Measurements from ENCODE around the gene GKN2.
"Not testable (repeated sequence)": the region's sequence is repeated elsewhere in the genome, so short reads cannot be mapped to it uniquely, and the experiment has no call there.

Gene GKN2

DNA sequence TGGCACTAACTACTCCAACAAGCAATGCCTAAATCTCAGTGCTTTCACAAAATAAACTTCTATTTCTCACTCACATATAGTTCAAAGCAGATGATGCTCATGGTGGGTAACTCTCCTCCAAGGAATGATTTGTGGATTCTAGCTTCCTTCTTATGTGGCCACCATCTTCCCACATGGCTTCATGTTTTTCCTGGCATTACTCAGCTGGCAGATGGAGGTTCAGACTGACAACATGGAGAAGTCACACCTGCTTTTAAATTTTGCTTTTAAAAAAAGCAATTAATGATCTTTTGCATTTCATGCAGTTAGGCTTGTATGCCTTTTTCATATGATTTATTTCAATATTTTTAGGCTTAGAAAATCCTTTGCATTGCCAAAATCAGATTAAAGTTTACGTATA, 6.3 kb upstream of the GKN2 start:
- no peak for DNase-seq

DNA sequence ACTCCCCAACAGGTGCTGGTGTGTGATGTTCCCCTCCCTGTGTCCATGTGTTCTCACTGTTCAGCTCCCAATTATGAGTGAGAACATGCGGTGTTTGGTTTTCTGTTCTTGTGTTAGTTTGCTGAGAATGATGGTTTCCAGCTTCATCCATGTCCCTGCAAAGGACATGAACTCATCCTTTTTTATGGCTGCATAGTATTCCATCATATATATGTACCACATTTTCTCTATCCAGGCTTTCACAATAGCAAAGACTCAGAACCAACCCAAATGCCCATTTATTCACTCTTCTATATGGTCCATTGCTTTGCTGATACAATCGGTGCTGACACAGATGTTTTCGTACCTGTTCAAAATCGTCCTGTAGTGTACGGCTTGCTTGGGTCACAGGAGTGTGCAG, 2.7 kb upstream of the GKN2 start:
- DNase-seq = not testable (repeated sequence)

DNA sequence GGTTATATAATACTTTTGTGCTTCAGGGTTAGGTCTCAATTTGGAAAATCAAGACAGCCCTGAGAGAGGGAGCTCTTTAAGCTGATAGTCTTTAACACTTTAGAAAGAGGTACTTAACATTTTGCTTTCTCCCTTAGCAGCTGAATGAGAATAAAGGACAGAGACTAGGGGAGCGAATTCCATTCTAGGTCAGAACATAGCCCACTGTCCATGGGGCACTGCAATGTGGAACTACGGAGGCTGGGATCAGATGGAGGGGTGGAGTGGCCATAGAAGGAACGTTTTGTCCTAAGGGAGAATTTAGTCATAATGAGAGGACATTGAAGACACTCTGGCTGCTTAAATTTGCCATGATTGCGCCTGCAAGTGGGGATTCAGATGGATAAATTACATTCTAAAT, 794 bp downstream of the GKN2 start:
- DNase-seq = no peak

DNA sequence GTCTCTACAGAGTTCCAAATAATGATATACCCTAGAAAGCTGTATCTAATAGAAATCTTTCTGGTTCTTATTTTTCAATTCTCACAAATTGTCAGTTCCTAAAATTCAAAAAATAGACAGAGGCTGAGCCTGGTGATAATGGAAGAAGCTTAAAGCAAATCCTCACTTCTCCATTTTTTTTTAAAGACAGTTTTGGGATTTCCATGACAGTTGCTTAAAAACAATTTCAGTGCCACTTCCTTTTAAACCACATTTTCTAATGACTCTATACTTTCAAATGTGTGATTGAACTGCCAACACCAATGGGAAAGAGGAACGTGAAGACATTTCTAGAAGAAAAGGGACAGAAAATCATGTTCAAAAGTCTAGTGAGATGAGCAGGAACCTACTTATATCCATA, 4.0 kb downstream of the GKN2 start:
- no peak for DNase-seq

GRCh38 chr2:68946117-68946516, 6.6 kb downstream of the GKN2 start:
- no peak for DNase-seq

GRCh38 chr2:68943581-68944568, 8.8 kb downstream of the GKN2 start:
- peak; percentile 37 to 45 for DNase-seq

DNA sequence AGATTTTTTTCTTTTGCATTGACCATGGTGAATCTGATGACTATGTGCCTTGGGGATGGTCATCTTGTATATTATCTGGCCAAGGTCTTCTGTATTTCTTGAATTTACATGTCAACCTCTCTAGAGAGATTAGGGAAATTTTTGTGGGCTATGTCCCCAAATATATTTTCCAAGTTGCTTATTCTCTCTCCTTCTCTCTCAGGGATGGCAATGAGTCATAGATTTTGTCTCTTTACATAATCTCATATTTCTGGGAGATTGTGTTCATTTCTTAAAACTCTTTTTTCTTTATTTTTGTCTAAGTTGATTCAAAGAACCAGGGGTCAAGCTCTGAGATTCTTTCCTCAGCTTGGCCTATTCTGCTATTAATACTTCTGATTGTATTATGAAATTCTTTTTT, 9.9 kb downstream of the GKN2 start:
- DNase-seq = no peak

DNA sequence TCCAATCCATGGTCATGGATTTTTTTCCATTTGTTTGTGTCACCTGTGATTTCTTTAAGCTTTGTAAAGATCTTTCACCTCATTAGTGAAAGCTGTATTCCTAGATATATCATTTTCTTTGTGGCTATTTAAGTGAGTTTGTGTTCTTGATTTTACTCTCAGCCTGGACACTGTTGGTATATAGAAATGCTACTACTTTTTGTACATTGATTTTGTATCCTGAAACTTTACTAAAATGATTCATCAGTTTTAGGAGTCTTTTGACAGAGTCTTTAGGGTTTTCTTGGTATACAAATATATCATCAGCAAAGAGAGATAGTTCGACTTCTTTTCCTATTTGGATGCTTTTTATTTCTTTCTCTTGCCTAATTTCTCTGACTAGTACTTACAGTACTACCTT, 12.3 kb downstream of the GKN2 start:
- no peak for DNase-seq

DNA sequence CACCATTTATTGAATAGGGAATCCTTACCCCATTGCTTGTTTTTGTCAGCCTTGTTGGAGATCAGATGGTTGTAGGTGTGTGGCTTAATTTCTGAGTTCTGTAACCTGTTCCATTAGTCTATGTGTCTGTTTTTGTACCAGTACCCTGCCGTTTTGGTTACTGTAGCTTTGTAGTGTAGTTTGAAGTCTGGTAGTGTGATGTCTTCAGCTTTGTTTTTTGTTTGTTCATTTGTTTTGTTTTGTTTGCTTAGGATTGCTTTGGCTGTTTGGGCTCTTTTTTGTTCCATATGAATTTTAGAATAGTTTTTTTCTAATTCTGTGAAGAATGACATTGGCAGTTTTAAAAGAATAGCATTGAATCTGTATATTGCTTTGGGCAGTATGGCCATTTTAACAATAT, 12.7 kb downstream of the GKN2 start:
- no peak for DNase-seq

DNA sequence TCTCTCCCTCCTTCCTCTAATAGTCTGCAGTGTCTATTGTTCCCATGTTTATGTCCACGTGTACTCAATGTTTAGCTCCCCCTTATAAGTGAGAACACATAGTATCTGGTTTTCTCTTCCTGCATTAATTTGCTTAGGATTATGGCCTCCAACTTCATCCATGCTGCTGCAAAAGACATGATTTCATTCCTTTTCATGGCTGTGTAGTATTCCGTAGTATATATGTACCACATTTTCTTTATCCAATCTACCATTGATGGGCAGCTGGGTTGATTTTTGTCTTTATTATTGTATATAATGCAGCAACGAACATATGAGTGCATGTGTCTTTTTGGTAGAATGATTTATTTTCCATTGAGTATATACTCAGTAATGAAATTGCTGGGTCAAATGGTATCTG, 13.8 kb downstream of the GKN2 start:
- no peak for DNase-seq

GRCh38 chr2:68937346-68938055, 15.2 kb downstream of the GKN2 start:
- no peak for DNase-seq

- no peak for DNase-seq
These were observed 15.8 kb downstream of the GKN2 start for GRCh38 chr2:68936889-68937288.

DNA sequence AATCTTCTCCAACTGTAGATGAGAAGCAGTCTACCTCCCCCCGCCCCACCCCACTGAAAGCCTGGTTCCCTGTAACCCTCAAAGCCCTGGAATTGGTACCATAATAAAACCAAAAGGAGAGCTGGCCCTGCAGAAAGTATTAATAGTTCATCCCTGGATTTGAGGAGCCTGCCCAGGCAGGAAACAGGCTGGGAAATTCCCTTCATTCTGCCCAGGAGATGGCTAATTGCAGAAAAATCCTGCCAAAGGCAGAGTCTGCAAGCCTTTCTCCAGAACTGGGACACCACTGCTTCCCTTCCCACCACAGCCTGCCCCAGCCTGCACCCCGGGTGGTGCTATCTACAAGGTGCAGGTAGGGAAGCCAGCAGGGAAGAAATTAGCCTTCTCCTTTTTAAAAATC, 16.3 kb downstream of the GKN2 start:
- DNase-seq = no peak

DNA sequence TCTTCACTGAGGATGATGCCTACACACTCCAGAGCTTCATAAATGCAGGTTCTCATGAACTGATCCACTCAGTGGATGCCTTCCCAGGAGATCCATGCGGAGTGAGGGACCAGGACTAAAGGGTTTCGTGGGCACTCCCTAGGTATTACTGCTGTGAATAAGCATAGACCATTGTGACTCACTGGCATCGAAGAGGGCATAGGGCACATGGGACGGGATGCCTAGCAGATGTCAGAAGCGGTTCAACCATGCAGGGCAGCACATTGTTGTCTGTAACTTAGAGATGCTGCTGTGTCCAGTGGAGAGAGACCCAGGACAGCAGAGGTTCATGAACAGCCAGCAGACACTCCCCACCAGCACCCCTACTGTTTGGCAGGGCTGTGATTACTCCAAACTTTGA, 17.2 kb downstream of the GKN2 start:
- DNase-seq = no peak

GRCh38 chr2:68934021-68934420, 18.7 kb downstream of the GKN2 start:
- no peak for DNase-seq

DNA sequence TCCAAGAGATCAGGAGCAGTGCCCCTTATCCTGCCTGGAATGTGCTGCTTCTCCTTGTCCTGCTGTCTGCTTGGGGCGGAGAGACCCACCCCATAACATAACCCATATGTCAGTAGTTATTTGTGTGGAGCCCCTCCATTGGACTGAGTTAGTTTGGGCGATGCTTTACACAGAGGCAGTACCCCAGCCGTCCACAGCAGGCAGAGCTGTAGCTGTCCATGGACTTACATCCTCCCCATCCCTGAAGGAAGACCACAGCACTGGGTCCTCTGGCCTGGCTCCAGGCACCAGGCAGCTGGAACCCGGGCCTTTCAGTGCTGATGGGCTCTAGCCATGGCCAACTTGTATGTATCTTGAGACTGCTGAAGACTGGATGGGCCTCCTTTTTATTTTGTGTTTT, 20.3 kb downstream of the GKN2 start:
- DNase-seq = no peak

- DNase-seq = no peak
These were observed 20.9 kb downstream of the GKN2 start for GRCh38 chr2:68931799-68932198.

DNA sequence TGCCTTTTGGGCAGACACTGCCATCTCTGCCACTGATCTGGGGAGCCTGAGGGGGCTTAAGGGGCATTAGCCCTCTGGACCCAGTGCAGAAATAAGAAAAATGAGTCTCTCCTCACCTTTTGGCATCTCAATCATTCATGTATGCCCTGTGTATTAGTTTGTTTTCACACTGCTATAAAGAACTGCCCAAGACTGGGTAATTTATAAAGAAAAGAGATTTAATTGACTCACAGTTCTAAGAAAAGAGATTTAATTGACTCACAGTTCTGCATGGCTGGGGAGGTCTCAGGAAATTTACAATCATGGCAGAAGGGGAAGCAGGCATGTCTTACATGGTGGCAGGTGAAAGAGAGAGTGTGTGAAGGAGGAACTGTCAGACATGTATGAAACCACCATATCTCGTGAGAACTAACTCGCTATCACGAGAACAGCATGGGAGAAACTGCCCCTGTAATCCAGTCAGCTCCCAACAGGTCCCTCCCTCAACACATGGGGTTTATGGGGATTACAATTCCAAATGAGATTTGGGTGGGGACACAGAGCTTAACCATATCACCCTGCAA, 21.5 kb downstream of the GKN2 start:
- DNase-seq = no peak

DNA sequence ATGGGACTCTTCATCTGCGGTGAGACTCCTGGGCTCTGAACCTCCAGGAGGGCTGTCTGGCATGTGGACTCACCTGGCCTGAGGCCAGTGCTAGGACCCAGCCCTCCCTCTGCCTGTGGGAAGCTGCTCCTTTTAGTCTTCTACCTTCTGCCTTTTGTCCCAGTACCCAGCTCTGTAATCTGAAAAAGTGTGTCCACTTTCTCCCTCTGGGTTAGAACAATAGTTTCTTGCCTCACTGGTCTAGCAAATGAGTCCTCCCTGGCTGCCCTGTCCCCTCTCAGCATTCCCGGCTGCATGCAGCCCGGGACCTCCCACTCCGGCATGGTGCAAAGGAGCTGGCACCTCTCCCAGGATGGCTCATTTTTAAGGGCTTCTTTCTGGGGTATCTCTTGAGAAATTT, 25.9 kb downstream of the GKN2 start:
- no peak for DNase-seq

DNA sequence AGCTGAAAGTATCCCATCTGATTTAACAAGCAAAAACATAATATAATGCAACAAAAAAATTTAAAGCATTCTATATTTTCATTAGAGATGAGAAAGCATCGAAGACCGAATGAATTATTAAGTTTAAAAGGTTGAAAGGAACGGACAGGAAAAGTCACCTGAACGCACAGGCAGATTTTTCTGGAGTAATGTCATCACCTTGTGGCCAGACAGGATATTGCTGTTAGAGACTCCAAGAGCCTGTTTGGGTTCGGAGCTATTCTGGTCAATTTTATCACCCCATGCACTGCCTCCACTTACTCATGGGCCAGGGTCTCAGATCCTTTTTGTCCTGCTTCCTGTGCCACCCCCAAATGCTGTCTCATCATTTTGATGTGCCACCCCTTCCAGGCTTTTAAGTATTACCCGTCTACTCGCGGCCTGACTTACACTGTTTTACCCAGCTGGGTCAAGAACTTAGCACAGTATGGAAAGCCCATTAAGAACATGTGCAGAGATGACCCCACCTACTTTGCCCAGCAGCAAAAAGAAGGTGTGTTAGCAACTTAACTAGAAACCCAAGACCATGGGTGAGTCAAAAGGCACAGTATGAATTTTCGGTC, 27.3 kb downstream of the GKN2 start:
- peak; percentile 35 to 47 for DNase-seq

DNA sequence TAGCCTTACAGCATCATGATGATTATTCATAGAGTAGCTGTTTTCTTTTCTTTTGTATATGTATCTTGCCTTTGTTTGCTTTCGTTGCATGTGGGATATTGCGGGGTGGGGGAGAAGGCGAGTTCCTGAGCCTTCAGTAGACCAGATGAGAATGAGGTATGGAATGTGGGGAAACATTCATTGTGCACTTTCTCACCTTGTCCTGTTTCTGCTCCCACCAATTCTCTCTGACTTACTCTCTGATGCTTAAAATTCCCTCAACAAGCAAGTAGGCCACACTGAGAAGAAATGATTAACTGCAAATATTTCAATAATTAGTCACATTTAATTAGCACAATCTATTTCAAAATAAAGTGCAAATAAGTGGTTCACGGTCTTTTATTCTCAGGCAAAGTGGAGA, 31.0 kb downstream of the GKN2 start:
- no peak for DNase-seq

GRCh38 chr2:68920481-68921170, 32.1 kb downstream of the GKN2 start:
- DNase-seq = no peak

DNA sequence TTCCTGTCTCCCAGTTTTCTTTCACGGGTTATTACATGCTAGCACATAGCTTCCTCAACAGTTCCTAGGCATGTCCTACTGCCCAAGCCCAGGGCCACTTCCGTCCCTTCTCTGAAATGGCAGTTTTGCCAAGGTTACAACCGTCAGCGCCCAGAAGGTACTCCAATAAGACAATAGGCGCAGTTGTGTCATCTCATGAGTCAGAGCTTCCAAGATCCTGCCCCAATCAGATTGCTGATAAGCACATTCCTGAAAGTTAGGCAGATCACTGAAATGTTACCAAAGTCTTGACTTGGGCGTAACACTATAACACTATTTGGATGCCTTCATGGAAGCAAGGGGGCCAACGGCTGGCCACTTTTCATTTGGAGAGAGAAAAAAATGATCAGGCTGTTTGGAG, 34.2 kb downstream of the GKN2 start:
- DNase-seq = no peak

All from activated CD4-positive, alpha-beta T cell treated with anti-CD3 and anti-CD28 coated beads, Interleukin-2, amount 50 U/mL, for 4 hours (primary cell).